ENCODE data around the gene LRRC32. TPM values are rescaled to one million over a fixed set of nuclear protein-coding genes. Genes with fewer than 3 reads are reported as not detected.

The LRRC32 gene
- total and polyA plus RNA-seq, 4 donors: 38.3 to 159 (median 85.2) TPM

DNA sequence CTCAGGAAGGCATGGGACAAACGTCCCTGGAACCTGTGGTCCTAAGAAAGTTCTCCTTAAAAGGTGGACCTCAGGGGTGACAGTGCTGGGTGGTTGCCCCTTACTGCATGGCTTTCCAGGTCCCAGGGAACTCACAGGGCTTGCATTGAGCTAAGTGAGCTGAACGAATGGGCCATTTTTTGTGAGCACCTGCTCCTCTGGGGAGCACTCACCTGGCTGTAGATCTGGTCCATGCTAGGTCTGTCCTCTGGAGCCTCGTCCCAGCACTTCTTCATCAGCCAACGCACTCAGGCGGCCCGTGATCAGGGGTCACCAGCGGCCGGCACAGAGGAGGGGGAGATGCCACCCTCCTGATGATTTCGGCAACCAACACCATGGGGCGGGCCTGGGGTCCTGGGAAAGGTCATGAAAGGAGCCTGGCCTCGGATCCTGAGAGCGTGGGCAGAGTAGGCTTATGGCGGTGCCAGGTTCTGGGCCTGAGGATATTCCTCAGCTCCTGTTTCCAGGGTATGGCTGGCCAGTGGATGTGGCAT, 36.8 kb upstream of the LRRC32 start:
- 90 to 91% methylated on average over 13 of the region's 13 CpGs for WGBS, 2 donors
- TF ChIP-seq, protein P1, sequence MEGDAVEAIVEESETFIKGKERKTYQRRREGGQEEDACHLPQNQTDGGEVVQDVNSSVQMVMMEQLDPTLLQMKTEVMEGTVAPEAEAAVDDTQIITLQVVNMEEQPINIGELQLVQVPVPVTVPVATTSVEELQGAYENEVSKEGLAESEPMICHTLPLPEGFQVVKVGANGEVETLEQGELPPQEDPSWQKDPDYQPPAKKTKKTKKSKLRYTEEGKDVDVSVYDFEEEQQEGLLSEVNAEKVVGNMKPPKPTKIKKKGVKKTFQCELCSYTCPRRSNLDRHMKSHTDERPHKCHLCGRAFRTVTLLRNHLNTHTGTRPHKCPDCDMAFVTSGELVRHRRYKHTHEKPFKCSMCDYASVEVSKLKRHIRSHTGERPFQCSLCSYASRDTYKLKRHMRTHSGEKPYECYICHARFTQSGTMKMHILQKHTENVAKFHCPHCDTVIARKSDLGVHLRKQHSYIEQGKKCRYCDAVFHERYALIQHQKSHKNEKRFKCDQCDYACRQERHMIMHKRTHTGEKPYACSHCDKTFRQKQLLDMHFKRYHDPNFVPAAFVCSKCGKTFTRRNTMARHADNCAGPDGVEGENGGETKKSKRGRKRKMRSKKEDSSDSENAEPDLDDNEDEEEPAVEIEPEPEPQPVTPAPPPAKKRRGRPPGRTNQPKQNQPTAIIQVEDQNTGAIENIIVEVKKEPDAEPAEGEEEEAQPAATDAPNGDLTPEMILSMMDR (IDR thresholded peaks at IDR 0.05; ENCODE audit: control extremely low read depth, extremely low read depth): no peak

GRCh38 chr11:76706667-76707066, 36.1 kb upstream of the LRRC32 start:
- ATAC-seq (ENCODE audit: insufficient read depth, low FRiP score) (no peak), DNase-seq (no peak)
- Histone ChIP-seq H3K9me3 (ENCODE audit: control insufficient read depth in 4 of 4, insufficient read depth in 3 of 4, low read length in 3 of 4) (peaks cover 0 to 4% (median 2%) of the 10 kb centered on the region in 4 donors), H3K36me3 (ENCODE audit: control insufficient read depth in 4 of 4, insufficient read depth in 4 of 4, low read length in 4 of 4) (no peaks in the 10 kb centered on the region), H3K27ac (ENCODE audit: low read depth in 1 of 2, low read length in 1 of 2) (no peak overlapping the region), H3K4me1 (ENCODE audit: control insufficient read depth in 5 of 5, insufficient read depth in 5 of 5, low read length in 5 of 5) (no peaks in the 10 kb centered on the region), H3K9ac (ENCODE audit: insufficient read depth in 1 of 2, low read length in 2 of 2) (no peak overlapping the region), H3K4me3 (no peak overlapping the region), H3K27me3 (ENCODE audit: control insufficient read depth in 3 of 3, insufficient read depth in 3 of 3, low read length in 2 of 3) (no peaks in the 10 kb centered on the region)
- TF ChIP-seq, protein P1 (IDR thresholded peaks at IDR 0.05; ENCODE audit: control extremely low read depth, extremely low read depth): no peak
- whole genome bisulfite sequencing, 2 donors: 89 to 92% methylated on average over 5 of the region's 5 CpGs

More for the DNA sequence above, 36.8 kb upstream of the LRRC32 start:
- DNase-seq: no peak
- Histone ChIP-seq H3K4me1 (ENCODE audit: control insufficient read depth in 5 of 5, insufficient read depth in 5 of 5, low read length in 5 of 5) (no peaks in the 10 kb centered on the region), H3K27ac (ENCODE audit: low read depth in 1 of 2, low read length in 1 of 2) (no peak overlapping the region), H3K36me3 (ENCODE audit: control insufficient read depth in 4 of 4, insufficient read depth in 4 of 4, low read length in 4 of 4) (no peaks in the 10 kb centered on the region), H3K27me3 (ENCODE audit: control insufficient read depth in 3 of 3, insufficient read depth in 3 of 3, low read length in 2 of 3) (no peaks in the 10 kb centered on the region), H3K9me3 (ENCODE audit: control insufficient read depth in 4 of 4, insufficient read depth in 3 of 4, low read length in 3 of 4) (peaks cover 0 to 4% (median 2%) of the 10 kb centered on the region in 4 donors), H3K9ac (ENCODE audit: insufficient read depth in 1 of 2, low read length in 2 of 2) (no peak overlapping the region), H3K4me3 (no peak overlapping the region)
- ATAC-seq (ENCODE audit: insufficient read depth, low FRiP score): no peak

GRCh38 chr11:76705826-76706225, 35.3 kb upstream of the LRRC32 start:
- H3K4me1 ChIP-seq (ENCODE audit: control insufficient read depth in 5 of 5, insufficient read depth in 5 of 5, low read length in 5 of 5): peaks cover 0 to 3% (median 0%) of the 10 kb centered on the region in 5 donors
- H3K36me3 ChIP-seq (ENCODE audit: control insufficient read depth in 4 of 4, insufficient read depth in 4 of 4, low read length in 4 of 4): no peaks in the 10 kb centered on the region
- no peak overlapping the region for H3K27ac ChIP-seq (ENCODE audit: low read depth in 1 of 2, low read length in 1 of 2)
- 69 to 81% methylated on average over 5 of the region's 5 CpGs for WGBS, 2 donors
- TF ChIP-seq, protein P1 (IDR thresholded peaks at IDR 0.05; ENCODE audit: control extremely low read depth, extremely low read depth): no peak
- H3K9ac ChIP-seq (ENCODE audit: insufficient read depth in 1 of 2, low read length in 2 of 2): no peak overlapping the region
- DNase-seq (no peak), ATAC-seq (ENCODE audit: insufficient read depth, low FRiP score) (no peak)
- H3K9me3 ChIP-seq (ENCODE audit: control insufficient read depth in 4 of 4, insufficient read depth in 3 of 4, low read length in 3 of 4): peaks cover 0 to 4% (median 2%) of the 10 kb centered on the region in 4 donors
- H3K4me3 ChIP-seq: no peak overlapping the region
- no peaks in the 10 kb centered on the region for H3K27me3 ChIP-seq (ENCODE audit: control insufficient read depth in 3 of 3, insufficient read depth in 3 of 3, low read length in 2 of 3)
